Prostate gland (tissue), 2 donors: ENCODE results near the gene CTPS1. TPM values are rescaled to one million over a fixed set of nuclear protein-coding genes. Genes with fewer than 3 reads are reported as not detected.

Source experiments
- DNase-seq: peaks from one replicate; pipeline ENCODE4 v3.0.0-alpha.2; 2019; ENCODE audit warnings: low spot score
- H3K27ac ChIP-seq, 2 donors: fragments of 200-600 bp; sonication (generic); 2 replicates each; pipeline ENCODE4 v1.5.1; 2017 to 2019
- H3K27me3 ChIP-seq: fragments of 200-600 bp; sonication (generic); replicated peaks from 2 replicates; pipeline ENCODE4 v1.5.1; 2019; ENCODE audit not compliant: insufficient read depth
- H3K36me3 ChIP-seq, 2 donors: fragments of 200-600 bp; sonication (generic); 1 replicate in 1 of 2; 2 replicates in 1 of 2; pipeline versions ENCODE4 v1.5.1 to v1.8.1; 2017 to 2019
- H3K4me1 ChIP-seq: fragments of 200-600 bp; sonication (generic); replicated peaks from 2 replicates; pipeline ENCODE4 v1.5.1; 2019
- H3K4me3 ChIP-seq, 2 donors: fragments of 200-600 bp; sonication (generic); 2 replicates each; pipeline ENCODE4 v1.5.1; 2017 to 2019
- H3K9me3 ChIP-seq: fragments of 200-600 bp; sonication (generic); 2 replicates; pipeline ENCODE4 v1.5.1; 2017
- POLR2A ChIP-seq: fragments of 450-650 bp; IDR thresholded peaks from one replicate; pipeline ENCODE4 v1.6.1; 2016; ENCODE audit warnings: antibody characterized with exemption, mild to moderate bottlenecking
- POLR2AphosphoS5 ChIP-seq: sonication (generic); formaldehyde crosslinking; IDR thresholded peaks from one replicate; pipeline ENCODE4 v1.6.1; 2017; ENCODE audit warnings: antibody characterized with exemption
- WGBS: methylation state at CpG from one replicate; pipeline ENCODE4 v1.1.5; 2018; 5-methylcytosine and 5-hydroxymethylcytosine counted together
- intact Hi-C: fragments of 100-400 bp; cut with DNase I; formaldehyde crosslinking; loops from one replicate; pipeline ENCODE4 v1.14.2; 2022
- total RNA-seq, 2 donors: library from RNA; depleted of rRNA; stranded (reverse); fragments of >200 nt; gene quantifications; one replicate each; pipeline ENCODE4 v1.1.0, GENCODE V29; 2016
- TF ChIP-seq, protein P1 (sequence below), 4 experiments: fragments of 200-600 bp in 2 of 4; fragments of 450-650 bp in 2 of 4; sonication (generic) in 2 of 4; IDR thresholded peaks; 1 replicate in 3 of 4; 2 replicates in 1 of 4; pipeline ENCODE4 v1.5.1; 2016 to 2019; ENCODE audit warnings: antibody characterized with exemption in 4 of 4, mild to moderate bottlenecking in 2 of 4, moderate library complexity in 2 of 4

CTPS1 gene
- total RNA-seq, 2 donors from 2014 or later = 8.9 to 56.5 TPM

- TF ChIP-seq, protein P1, sequence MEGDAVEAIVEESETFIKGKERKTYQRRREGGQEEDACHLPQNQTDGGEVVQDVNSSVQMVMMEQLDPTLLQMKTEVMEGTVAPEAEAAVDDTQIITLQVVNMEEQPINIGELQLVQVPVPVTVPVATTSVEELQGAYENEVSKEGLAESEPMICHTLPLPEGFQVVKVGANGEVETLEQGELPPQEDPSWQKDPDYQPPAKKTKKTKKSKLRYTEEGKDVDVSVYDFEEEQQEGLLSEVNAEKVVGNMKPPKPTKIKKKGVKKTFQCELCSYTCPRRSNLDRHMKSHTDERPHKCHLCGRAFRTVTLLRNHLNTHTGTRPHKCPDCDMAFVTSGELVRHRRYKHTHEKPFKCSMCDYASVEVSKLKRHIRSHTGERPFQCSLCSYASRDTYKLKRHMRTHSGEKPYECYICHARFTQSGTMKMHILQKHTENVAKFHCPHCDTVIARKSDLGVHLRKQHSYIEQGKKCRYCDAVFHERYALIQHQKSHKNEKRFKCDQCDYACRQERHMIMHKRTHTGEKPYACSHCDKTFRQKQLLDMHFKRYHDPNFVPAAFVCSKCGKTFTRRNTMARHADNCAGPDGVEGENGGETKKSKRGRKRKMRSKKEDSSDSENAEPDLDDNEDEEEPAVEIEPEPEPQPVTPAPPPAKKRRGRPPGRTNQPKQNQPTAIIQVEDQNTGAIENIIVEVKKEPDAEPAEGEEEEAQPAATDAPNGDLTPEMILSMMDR (IDR thresholded peaks at IDR 0.05) = no peak
- TF ChIP-seq POLR2A = no peak
- no peak for TF ChIP-seq POLR2AphosphoS5
- Histone ChIP-seq H3K27me3 (no peaks in the 10 kb centered on the region), H3K4me1 (no peaks in the 10 kb centered on the region), H3K4me3 (no peak overlapping the region), H3K27ac (no peak overlapping the region), H3K9me3 (no peaks in the 10 kb centered on the region), H3K36me3 (no peaks in the 10 kb centered on the region)
- no peak for DNase-seq
- intact Hi-C loops = loop anchor here (2.0 to 5.0 kb wide), 3 partner anchors 104 to 341 kb away; partner anchors contain the start of gene KCNQ4
- 47% methylated on average over 6 of the region's 6 CpGs for WGBS
Measured at GRCh38 chr1:40952744-40953315, 26.7 kb upstream of the CTPS1 start.

- Histone ChIP-seq H3K4me1 (no peaks in the 10 kb centered on the region), H3K4me3 (no peak overlapping the region), H3K27me3 (no peaks in the 10 kb centered on the region), H3K36me3 (no peaks in the 10 kb centered on the region), H3K9me3 (no peaks in the 10 kb centered on the region), H3K27ac (no peak overlapping the region)
- intact Hi-C loops = loop anchor here (5.0 kb wide), 2 partner anchors 172 to 342 kb away; partner anchors contain the start of gene KCNQ4
- DNase-seq = no peak
- TF ChIP-seq POLR2A (no peak), POLR2AphosphoS5 (no peak)
- TF ChIP-seq, protein P1 (IDR thresholded peaks at IDR 0.05) = no peak
- WGBS = 56% methylated on average over 9 of the region's 9 CpGs
Measured at GRCh38 chr1:40954626-40955025, 24.9 kb upstream of the CTPS1 start.

- Histone ChIP-seq H3K36me3 (no peaks in the 10 kb centered on the region), H3K4me3 (no peak overlapping the region), H3K27me3 (no peaks in the 10 kb centered on the region), H3K27ac (no peak overlapping the region), H3K9me3 (no peaks in the 10 kb centered on the region), H3K4me1 (no peaks in the 10 kb centered on the region)
- WGBS = 78% methylated on average over 5 of the region's 5 CpGs
- intact Hi-C loops = no loop called here
- no peak for TF ChIP-seq POLR2AphosphoS5
- no peak for TF ChIP-seq POLR2A
- TF ChIP-seq, protein P1 (IDR thresholded peaks at IDR 0.05) = no peak
- DNase-seq = no peak
Measured at GRCh38 chr1:40955266-40955665, 24.2 kb upstream of the CTPS1 start.

DNA sequence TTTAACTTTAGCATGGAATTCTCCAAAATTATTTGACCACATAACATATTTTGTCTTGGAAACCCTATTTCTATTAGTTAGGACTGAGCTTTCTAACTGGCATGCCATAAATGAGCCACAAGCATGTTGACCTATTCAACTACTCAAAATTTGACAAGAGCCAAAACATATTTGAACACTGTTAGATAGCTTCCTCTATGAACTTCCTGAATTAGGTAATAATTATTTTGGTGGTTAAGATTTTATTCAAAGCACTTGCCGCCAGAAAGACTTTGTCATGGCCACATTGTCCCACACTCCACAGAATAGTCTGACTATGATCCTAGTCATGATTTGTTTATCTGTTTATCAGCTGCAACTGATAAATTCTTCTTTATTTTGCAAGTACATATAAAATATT is 23.1 kb upstream of the CTPS1 start:
- no peaks in the 10 kb centered on the region for H3K4me1 ChIP-seq
- TF ChIP-seq POLR2AphosphoS5 = no peak
- TF ChIP-seq, protein P1 (IDR thresholded peaks at IDR 0.05) = no peak
- no peak for TF ChIP-seq POLR2A
- intact Hi-C loops = no loop called here
- no peaks in the 10 kb centered on the region for H3K36me3 ChIP-seq
- H3K27me3 ChIP-seq = no peaks in the 10 kb centered on the region
- no peak overlapping the region for H3K27ac ChIP-seq
- no peak overlapping the region for H3K4me3 ChIP-seq
- 81% methylated on average over 1 of the region's 1 CpG for WGBS
- no peaks in the 10 kb centered on the region for H3K9me3 ChIP-seq
- no peak for DNase-seq

GRCh38 chr1:40958210-40958609 is 21.3 kb upstream of the CTPS1 start:
- no peak for DNase-seq
- Histone ChIP-seq H3K36me3 (no peaks in the 10 kb centered on the region), H3K27me3 (no peaks in the 10 kb centered on the region), H3K27ac (no peak overlapping the region), H3K4me3 (no peak overlapping the region), H3K4me1 (no peaks in the 10 kb centered on the region), H3K9me3 (no peaks in the 10 kb centered on the region)
- intact Hi-C loops = no loop called here
- no peak for TF ChIP-seq POLR2A
- TF ChIP-seq POLR2AphosphoS5 = no peak
- TF ChIP-seq, protein P1 (IDR thresholded peaks at IDR 0.05) = no peak
